SJSA1 (cell line): ENCODE measurements around the gene ADCY10. TPM values are rescaled to one million over a fixed set of nuclear protein-coding genes. Genes with fewer than 3 reads are reported as not detected.
"Not testable (repeated sequence)": the region's sequence is repeated elsewhere in the genome, so short reads cannot be mapped to it uniquely, and the experiment has no call there.

Experiments used
- DNase-seq, 2 experiments: peaks; one replicate each; pipeline ENCODE4 v3.0.0-alpha.2; 2015 to 2020; ENCODE audit warnings: low spot score in 2 of 2, low read depth in 1 of 2
- H3K27ac ChIP-seq: fragments of 250-450 bp; sonication (Bioruptor Pico); 2 replicates; pipeline ENCODE4 v1.5.1; 2020; ENCODE audit warnings: mild to moderate bottlenecking, moderate library complexity
- H3K27me3 ChIP-seq: fragments of 250-450 bp; sonication (Bioruptor Pico); replicated peaks from 2 replicates; pipeline ENCODE4 v1.5.1; 2020; ENCODE audit warnings: mild to moderate bottlenecking, moderate library complexity
- H3K36me3 ChIP-seq: fragments of 250-450 bp; sonication (Bioruptor Pico); 2 replicates; pipeline ENCODE4 v1.5.1; 2020; ENCODE audit warnings: mild to moderate bottlenecking
- H3K4me1 ChIP-seq: fragments of 250-450 bp; sonication (Bioruptor Pico); replicated peaks from 2 replicates; pipeline ENCODE4 v1.6.1; 2021; ENCODE audit warnings: mild to moderate bottlenecking
- H3K4me3 ChIP-seq: fragments of 250-450 bp; sonication (Bioruptor Pico); 2 replicates; pipeline ENCODE4 v1.5.1; 2020; ENCODE audit warnings: mild to moderate bottlenecking
- H3K9me3 ChIP-seq: fragments of 250-450 bp; sonication (Bioruptor Pico); replicated peaks from 2 replicates; pipeline ENCODE4 v1.5.1; 2020; ENCODE audit warnings: mild to moderate bottlenecking
- total RNA-seq: library from RNA; depleted of rRNA; stranded (reverse); fragments of >200 nt; shearing (Covaris generic); gene quantifications from 2 replicates; pipeline ENCODE4 v1.2.3, GENCODE V29; 2014

Gene ADCY10
- total RNA-seq, 1 experiment from 2014 or later, result not detected

DNA sequence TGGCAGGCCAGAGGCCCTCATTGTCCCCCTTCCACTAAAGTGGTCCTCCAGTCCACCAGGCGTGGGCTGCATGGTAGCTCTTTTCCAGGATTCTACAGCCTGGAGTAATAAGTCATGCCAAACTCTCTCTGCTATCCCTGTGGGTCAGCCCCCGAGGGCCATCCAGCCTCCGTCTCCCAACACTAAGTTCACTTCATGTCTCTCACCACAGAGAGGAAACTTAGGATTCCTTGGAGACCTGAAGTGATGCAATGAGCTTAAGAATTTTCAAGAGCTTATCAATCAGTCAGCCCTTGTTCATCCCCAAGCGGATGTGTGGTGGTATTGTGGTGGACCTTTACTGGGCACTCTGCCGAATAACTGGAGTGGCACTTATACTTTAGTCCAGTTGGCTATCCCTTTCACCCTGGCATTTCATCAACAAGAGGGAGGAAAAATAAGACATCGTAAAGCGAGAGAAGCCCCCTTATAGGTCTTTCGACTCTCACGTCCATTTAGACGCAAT is 48.1 kb downstream of the ADCY10 start:
- H3K27me3 ChIP-seq, H3K4me3 ChIP-seq, H3K27ac ChIP-seq, DNase-seq, H3K36me3 ChIP-seq, H3K9me3 ChIP-seq: not testable (repeated sequence)
- H3K4me1 ChIP-seq, result peaks cover 12% of the 10 kb centered on the region

DNA sequence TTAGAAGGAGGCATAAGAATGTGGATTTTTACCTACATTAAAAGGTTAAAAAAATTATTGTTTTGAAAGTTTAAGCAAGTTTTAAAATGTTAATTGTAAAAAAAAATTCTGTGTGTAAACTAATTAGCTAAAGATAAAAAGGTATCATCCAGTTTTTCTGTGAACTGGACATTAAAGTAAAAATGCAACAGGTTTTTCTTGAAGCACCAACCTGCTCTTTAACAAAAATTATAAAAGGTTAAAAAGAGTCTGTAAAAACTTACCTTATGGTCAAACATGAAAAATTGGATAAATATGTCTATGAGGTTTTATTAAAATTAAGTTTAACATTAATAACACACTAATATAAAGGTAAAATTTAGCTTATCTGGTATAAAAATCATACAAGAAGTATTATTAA is 48.7 kb downstream of the ADCY10 start:
- peaks cover 12% of the 10 kb centered on the region for H3K4me1 ChIP-seq
- DNase-seq, H3K36me3 ChIP-seq: not testable (repeated sequence)

DNA sequence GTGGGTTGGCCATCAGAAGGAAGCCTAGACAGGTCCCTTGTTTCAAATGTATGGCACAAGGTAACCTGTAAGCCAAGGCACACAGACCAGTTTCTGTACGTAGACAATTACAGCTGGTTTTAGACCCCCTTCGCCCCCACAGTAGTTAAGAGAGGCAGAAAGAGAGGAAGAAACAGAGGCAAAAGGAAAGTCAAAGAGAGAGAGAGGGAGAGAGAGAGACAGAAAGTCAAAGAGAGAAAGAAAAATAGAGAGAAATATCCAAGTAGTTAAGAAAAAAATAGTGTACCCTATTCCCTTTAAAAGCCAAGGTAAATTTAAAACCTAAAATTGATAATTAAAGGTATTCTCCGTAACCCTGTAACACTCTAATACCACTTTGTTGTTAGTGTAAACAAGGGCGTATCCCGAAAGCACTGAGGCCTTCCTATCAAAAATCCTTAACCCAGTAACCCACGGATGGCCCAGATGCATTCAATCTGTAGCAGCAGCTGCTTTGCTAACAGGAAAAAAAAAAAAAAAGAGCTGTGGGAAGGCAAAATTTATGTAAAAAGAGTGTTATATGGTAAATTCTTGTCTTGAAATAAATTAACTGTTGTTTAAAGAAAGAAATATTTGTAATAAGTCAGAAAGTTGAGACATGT is 49.4 kb downstream of the ADCY10 start:
- peaks cover 12% of the 10 kb centered on the region for H3K4me1 ChIP-seq
- no peak overlapping the region for H3K27ac ChIP-seq
- no peak overlapping the region for H3K4me3 ChIP-seq
- DNase-seq, result no peak
- no peaks in the 10 kb centered on the region for H3K9me3 ChIP-seq
- no peaks in the 10 kb centered on the region for H3K27me3 ChIP-seq
- no peaks in the 10 kb centered on the region for H3K36me3 ChIP-seq

More for the DNA sequence above, 48.7 kb downstream of the ADCY10 start:
- H3K27me3 ChIP-seq, H3K27ac ChIP-seq, H3K9me3 ChIP-seq, H3K4me3 ChIP-seq: not testable (repeated sequence)

DNA sequence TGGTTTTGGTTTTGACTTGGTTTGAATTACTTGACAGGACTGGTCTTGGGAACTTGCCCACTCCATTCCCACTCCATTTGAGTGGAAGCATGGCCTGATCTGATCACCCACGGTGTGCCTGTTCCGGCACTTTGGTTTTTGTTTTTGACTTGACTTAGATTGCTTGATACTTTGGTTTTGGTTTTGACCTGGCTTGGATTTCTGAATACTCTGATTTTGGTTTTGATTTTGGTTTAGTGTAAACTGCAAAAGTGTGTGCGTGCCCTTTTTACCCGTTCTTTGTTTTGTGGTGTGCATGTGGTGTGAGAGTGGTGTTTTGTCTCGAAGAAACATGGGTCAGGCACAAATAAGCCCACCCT is 50.0 kb downstream of the ADCY10 start:
- no peak for DNase-seq
- H3K4me1 ChIP-seq, result peaks cover 12% of the 10 kb centered on the region
- H3K27ac ChIP-seq, result no peak overlapping the region
- no peaks in the 10 kb centered on the region for H3K36me3 ChIP-seq
- H3K4me3 ChIP-seq, result no peak overlapping the region
- H3K27me3 ChIP-seq, result no peaks in the 10 kb centered on the region
- no peaks in the 10 kb centered on the region for H3K9me3 ChIP-seq

DNA sequence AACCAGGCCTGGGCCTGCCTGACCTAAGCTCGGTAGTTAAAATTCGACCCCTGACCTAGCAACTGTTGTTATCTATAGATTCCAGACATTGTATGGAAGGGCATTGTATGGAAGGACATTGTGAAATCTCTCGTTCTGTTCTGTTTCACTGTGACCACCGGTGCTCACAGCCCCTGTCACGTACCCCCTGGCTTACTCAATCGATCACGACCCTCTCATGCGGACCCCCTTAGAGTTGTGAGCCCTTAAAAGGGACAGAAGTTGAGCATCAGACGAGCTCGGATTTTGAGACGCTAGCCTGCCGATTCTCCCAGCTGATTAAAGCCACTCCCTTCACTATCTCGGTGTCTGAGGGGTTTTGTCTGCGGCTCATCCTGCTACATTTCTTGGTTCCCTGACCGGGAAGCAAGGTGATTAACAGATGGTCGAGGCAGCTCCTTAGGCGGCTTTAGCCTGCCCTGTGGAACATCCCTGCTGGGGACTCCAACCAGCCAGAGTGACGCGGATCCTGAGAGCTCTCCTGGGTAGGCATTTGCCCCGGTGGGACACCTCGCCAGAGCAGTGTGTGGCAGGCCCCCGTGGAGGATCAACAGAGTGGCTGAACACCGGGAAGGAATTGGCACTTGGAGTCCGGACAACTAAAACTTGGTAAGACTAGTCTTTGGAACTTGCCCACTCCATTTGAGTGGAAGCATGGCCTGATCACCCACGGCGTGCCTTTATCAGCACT is 50.6 kb downstream of the ADCY10 start:
- not testable (repeated sequence) for H3K9me3 ChIP-seq, H3K4me3 ChIP-seq, H3K27ac ChIP-seq, H3K36me3 ChIP-seq, H3K27me3 ChIP-seq, DNase-seq
- H3K4me1 ChIP-seq, result peaks cover 12% of the 10 kb centered on the region

GRCh38 chr1:167862432-167863076 is 51.4 kb downstream of the ADCY10 start:
- Histone ChIP-seq H3K9me3 (no peaks in the 10 kb centered on the region), H3K4me3 (no peak overlapping the region), H3K36me3 (no peaks in the 10 kb centered on the region), H3K27ac (peak overlapping the region; percentile 22; the same call in 1 of the 2 replicates), H3K4me1 (peaks cover 12% of the 10 kb centered on the region), H3K27me3 (no peaks in the 10 kb centered on the region)
- peak in 1 of 2 experiments; percentile 59 for DNase-seq

GRCh38 chr1:167861664-167862381 is 52.1 kb downstream of the ADCY10 start:
- Histone ChIP-seq H3K36me3 (no peaks in the 10 kb centered on the region), H3K4me3 (no peak overlapping the region), H3K4me1 (peaks cover 12% of the 10 kb centered on the region), H3K27me3 (no peaks in the 10 kb centered on the region), H3K9me3 (no peaks in the 10 kb centered on the region), H3K27ac (no peak overlapping the region)
- no peak for DNase-seq

- Histone ChIP-seq H3K27me3 (no peaks in the 10 kb centered on the region), H3K27ac (no peak overlapping the region), H3K9me3 (no peaks in the 10 kb centered on the region), H3K36me3 (no peaks in the 10 kb centered on the region), H3K4me3 (no peak overlapping the region), H3K4me1 (peaks cover 12% of the 10 kb centered on the region)
- DNase-seq, result no peak
Observed at GRCh38 chr1:167860231-167860923, 53.6 kb downstream of the ADCY10 start.

- H3K9me3 ChIP-seq, result no peaks in the 10 kb centered on the region
- DNase-seq, result no peak
- no peak overlapping the region for H3K27ac ChIP-seq
- 0 out of 2 replicates have a peak, but pooled peaks cover 3% of the 10 kb centered on the region for H3K27me3 ChIP-seq
- no peaks in the 10 kb centered on the region for H3K4me1 ChIP-seq
- H3K4me3 ChIP-seq, result no peak overlapping the region
- H3K36me3 ChIP-seq, result no peaks in the 10 kb centered on the region
Observed at GRCh38 chr1:167856711-167857418, 57.1 kb downstream of the ADCY10 start.

GRCh38 chr1:167854184-167854583 is 59.8 kb downstream of the ADCY10 start:
- Histone ChIP-seq H3K36me3 (no peaks in the 10 kb centered on the region), H3K4me1 (no peaks in the 10 kb centered on the region), H3K27ac (no peak overlapping the region), H3K9me3 (no peaks in the 10 kb centered on the region), H3K4me3 (no peak overlapping the region), H3K27me3 (0 out of 2 replicates have a peak, but pooled peaks cover 3% of the 10 kb centered on the region)
- DNase-seq, result no peak

DNA sequence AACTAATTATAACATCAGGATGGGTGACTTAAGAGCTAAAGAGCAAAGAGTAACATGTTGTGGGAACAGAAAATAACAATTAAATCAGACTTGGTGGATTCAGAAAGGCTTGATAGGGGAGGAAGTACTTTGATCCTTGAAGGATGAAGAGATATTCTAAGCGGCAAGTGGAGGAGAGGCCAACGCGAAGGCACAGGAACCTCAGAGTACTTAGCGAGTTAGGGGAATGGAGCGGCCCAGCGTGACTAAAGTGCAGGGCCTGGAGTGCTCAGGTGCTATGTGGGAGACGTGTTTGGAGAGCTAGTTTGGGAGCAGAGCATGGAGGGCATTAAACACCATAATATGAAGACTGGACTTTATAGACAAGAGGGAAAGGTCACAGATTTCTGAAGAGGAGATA is 64.3 kb downstream of the ADCY10 start:
- Histone ChIP-seq H3K27ac (no peak overlapping the region), H3K36me3 (no peaks in the 10 kb centered on the region), H3K9me3 (no peaks in the 10 kb centered on the region), H3K4me1 (no peaks in the 10 kb centered on the region), H3K4me3 (no peak overlapping the region), H3K27me3 (0 out of 2 replicates have a peak, but pooled peaks cover 3% of the 10 kb centered on the region)
- DNase-seq, result no peak

GRCh38 chr1:167842872-167843271 is 71.1 kb downstream of the ADCY10 start:
- H3K27ac ChIP-seq, result no peak overlapping the region
- H3K4me1 ChIP-seq, result no peaks in the 10 kb centered on the region
- H3K4me3 ChIP-seq, result no peak overlapping the region
- no peaks in the 10 kb centered on the region for H3K36me3 ChIP-seq
- no peaks in the 10 kb centered on the region for H3K27me3 ChIP-seq
- DNase-seq, result no peak
- H3K9me3 ChIP-seq, result no peaks in the 10 kb centered on the region

GRCh38 chr1:167841530-167841929 is 72.4 kb downstream of the ADCY10 start:
- Histone ChIP-seq H3K27me3 (no peaks in the 10 kb centered on the region), H3K27ac (no peak overlapping the region), H3K4me3 (no peak overlapping the region), H3K4me1 (no peaks in the 10 kb centered on the region), H3K36me3 (no peaks in the 10 kb centered on the region), H3K9me3 (no peaks in the 10 kb centered on the region)
- DNase-seq, result no peak
